Peyer's patch (tissue), 4 donors: ENCODE data around the gene ST3GAL2. TPM values are rescaled to one million over a fixed set of nuclear protein-coding genes. Genes with fewer than 3 reads are reported as not detected.

Experiments
- DNase-seq, 3 donors: peaks; one replicate each; pipeline ENCODE4 v3.0.0-alpha.2; 2017 to 2019
- H3K27ac ChIP-seq, 4 donors: fragments of 200-600 bp; sonication (generic); one replicate each; pipeline ENCODE4 v1.5.1; 2016 to 2019
- H3K27me3 ChIP-seq, 2 donors: fragments of 200-600 bp; sonication (generic); one replicate each; pipeline ENCODE4 v1.5.1; 2019
- H3K36me3 ChIP-seq, 3 donors: fragments of 200-600 bp; sonication (generic); one replicate each; pipeline ENCODE4 v1.5.1; 2016 to 2019
- H3K4me1 ChIP-seq, 4 donors: fragments of 200-600 bp; sonication (generic); one replicate each; pipeline ENCODE4 v1.5.1; 2016 to 2019
- H3K4me3 ChIP-seq, 4 donors: fragments of 200-600 bp; sonication (generic); 1 replicate in 3 of 4; 2 replicates in 1 of 4; pipeline ENCODE4 v1.5.1; 2016 to 2019; ENCODE audit warnings: mild to moderate bottlenecking in 1 of 4
- H3K9me3 ChIP-seq, 4 donors: fragments of 200-600 bp; sonication (generic); one replicate each; pipeline ENCODE4 v1.5.1; 2016 to 2019; ENCODE audit warnings: mild to moderate bottlenecking in 1 of 4
- POLR2A ChIP-seq, 2 donors: fragments of 450-650 bp; IDR thresholded peaks; one replicate each; pipeline ENCODE4 v1.5.1; 2017; ENCODE audit warnings: antibody characterized with exemption in 2 of 2, mild to moderate bottlenecking in 2 of 2, moderate library complexity in 2 of 2
- total RNA-seq, 4 donors: library from RNA; depleted of rRNA; stranded (reverse); fragments of >200 nt; gene quantifications; one replicate each; pipeline ENCODE4 v1.1.0, GENCODE V29; 2016
- TF ChIP-seq, protein P1 (sequence below), 6 experiments: fragments of 450-650 bp in 4 of 6; fragments of 200-600 bp in 2 of 6; sonication (generic) in 1 of 6; IDR thresholded peaks; one replicate each; pipeline ENCODE4 v1.5.1; 2017 to 2019; ENCODE audit warnings: antibody characterized with exemption in 6 of 6, mild to moderate bottlenecking in 3 of 6, moderate library complexity in 1 of 6

Gene ST3GAL2, protein sequence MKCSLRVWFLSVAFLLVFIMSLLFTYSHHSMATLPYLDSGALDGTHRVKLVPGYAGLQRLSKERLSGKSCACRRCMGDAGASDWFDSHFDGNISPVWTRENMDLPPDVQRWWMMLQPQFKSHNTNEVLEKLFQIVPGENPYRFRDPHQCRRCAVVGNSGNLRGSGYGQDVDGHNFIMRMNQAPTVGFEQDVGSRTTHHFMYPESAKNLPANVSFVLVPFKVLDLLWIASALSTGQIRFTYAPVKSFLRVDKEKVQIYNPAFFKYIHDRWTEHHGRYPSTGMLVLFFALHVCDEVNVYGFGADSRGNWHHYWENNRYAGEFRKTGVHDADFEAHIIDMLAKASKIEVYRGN
- total RNA-seq: 10 to 100 TPM; 13.0 to 27.5 (median 19.6) TPM

DNA sequence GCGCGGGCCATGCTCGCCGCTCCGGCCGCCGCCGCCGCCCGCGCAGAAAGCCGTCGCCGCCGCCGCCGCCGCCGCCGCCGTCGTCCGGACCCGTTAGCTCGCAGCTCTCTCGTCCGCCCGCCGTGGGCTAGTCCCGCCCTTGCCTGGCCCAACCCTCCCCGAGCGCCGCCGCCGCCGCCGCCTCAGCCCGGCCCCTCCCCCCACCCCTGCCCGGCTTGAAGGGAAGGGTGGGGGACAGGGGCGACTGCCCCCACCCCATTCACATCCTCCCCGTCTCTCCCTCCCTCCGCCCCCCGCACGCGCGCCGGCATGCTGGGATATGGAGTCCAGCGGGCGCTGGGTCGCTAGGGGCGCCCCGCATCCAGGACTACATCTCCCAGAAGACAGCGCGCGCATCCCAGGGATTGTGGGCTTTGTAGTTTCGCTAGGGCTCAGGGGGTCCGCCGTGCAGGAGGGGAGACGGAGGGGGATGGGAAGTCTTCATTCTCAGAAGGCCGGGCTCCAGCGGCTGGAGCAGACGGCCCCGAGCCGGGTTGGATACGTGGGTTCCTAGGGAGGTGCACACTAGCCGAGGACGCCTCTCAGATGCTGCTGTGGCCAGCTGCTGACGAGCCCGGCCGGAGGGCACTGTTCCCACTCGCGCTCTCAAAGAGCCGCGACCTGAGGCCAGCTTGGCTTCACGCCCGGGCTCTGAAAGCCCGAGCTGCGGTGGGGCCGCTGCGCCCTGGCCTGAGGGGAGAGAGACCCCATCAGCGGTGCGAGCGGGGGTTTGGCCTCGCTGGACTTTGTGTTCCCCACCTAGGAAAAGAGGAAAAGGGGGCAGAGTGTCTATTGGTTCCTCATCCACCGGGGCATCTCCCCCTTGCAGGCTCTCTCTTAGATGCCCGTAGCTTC, at the start of gene ST3GAL2:
Gene ST3GAL2 (minus strand): TSS at position 132 of the 894 bp plus-strand sequence. CDS start 40,570 bp downstream, outside the sequence.
- peaks cover 0 to 35% (median 7%) of the 10 kb centered on the region in 4 donors for H3K4me1 ChIP-seq
- peak; percentile 94 to 96 (median 95) for DNase-seq
- TF ChIP-seq, protein P1, sequence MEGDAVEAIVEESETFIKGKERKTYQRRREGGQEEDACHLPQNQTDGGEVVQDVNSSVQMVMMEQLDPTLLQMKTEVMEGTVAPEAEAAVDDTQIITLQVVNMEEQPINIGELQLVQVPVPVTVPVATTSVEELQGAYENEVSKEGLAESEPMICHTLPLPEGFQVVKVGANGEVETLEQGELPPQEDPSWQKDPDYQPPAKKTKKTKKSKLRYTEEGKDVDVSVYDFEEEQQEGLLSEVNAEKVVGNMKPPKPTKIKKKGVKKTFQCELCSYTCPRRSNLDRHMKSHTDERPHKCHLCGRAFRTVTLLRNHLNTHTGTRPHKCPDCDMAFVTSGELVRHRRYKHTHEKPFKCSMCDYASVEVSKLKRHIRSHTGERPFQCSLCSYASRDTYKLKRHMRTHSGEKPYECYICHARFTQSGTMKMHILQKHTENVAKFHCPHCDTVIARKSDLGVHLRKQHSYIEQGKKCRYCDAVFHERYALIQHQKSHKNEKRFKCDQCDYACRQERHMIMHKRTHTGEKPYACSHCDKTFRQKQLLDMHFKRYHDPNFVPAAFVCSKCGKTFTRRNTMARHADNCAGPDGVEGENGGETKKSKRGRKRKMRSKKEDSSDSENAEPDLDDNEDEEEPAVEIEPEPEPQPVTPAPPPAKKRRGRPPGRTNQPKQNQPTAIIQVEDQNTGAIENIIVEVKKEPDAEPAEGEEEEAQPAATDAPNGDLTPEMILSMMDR (IDR thresholded peaks at IDR 0.05): peak in 2 of 6 experiments; percentile 23 to 34
- no peak for TF ChIP-seq POLR2A (IDR thresholded peaks at IDR 0.05)

DNA sequence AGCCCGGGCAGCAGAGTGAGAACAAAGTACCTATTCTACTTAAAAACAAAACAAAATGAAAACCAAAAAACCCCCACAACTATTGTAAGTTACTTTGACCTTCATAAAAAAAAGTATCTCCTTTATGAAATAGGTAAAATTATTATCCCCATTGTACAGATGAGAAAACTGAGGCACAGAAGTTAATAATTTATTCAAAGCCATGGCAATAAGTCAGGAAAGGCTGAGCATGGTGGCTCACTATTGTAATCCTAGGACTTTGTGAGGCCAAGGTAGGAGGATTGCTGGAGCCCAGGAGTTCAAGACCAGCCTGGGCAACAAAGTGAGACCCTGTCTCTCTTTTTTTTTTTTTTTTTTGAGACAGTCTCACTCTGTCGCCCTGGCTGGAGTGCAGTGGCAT, 46.0 kb upstream of the ST3GAL2 start:
- Histone ChIP-seq H3K36me3 (peaks cover 0 to 91% (median 0%) of the 10 kb centered on the region in 3 donors), H3K27ac (no peak overlapping the region), H3K4me1 (no peaks in the 10 kb centered on the region), H3K27me3 (no peaks in the 10 kb centered on the region), H3K4me3 (no peak overlapping the region), H3K9me3 (no peaks in the 10 kb centered on the region)
- TF ChIP-seq, protein P1 (IDR thresholded peaks at IDR 0.05): no peak
- no peak for TF ChIP-seq POLR2A (IDR thresholded peaks at IDR 0.05)
- DNase-seq: no peak

More for the DNA sequence above, at the start of gene ST3GAL2:
- Histone ChIP-seq H3K27me3 (no peaks in the 10 kb centered on the region), H3K36me3 (no peaks in the 10 kb centered on the region), H3K4me3 (peak within 1 kb of the TSS; percentile 70 to 97 (median 80)), H3K27ac (peak within 1 kb of the TSS; percentile 45 to 84 (median 68)), H3K9me3 (no peaks in the 10 kb centered on the region)

DNA sequence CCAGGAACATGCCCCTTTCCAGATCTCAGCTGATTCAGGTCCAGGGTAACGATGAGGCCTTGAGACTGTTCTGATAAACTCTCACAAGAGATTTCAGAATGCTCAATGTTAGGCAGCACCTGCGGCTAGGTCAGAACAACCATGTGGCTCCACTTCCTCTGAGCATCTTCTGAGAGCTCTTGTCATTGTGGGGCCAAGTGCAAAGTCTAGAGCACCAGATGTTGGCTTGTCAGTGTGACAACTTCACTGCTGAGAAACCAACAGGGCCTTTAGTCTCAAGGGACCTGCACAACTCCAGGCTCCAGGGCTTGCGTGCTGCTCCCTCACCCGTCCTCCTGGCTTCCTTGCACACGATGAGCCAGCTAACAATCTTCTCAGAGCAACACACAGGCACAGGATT, 44.5 kb upstream of the ST3GAL2 start:
- Histone ChIP-seq H3K36me3 (peaks cover 0 to 93% (median 0%) of the 10 kb centered on the region in 3 donors), H3K27me3 (no peaks in the 10 kb centered on the region), H3K4me3 (no peak overlapping the region), H3K4me1 (no peaks in the 10 kb centered on the region), H3K9me3 (no peaks in the 10 kb centered on the region), H3K27ac (no peak overlapping the region)
- TF ChIP-seq, protein P1 (IDR thresholded peaks at IDR 0.05): no peak
- TF ChIP-seq POLR2A (IDR thresholded peaks at IDR 0.05): no peak
- no peak for DNase-seq

DNA sequence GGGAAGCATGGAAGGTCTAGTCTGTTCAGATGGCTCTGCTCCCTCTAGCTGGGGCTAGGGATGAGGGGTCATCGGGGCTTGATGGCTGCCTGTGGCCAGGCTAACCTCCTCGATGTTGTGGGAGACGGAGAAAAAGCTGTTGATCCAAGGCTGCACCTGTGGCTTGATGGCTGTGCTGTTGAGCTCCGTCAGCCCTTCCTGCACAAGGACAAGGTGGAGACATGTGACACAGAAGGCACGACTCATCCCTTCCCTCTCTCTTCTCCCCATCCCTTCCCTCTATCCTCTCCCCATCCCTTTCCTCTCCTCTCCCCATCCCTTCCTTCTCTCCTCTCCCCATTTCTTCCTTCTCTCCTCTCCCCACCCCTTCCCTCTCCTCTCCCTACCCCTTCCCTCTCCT, 43.7 kb upstream of the ST3GAL2 start:
- Histone ChIP-seq H3K27ac (no peak overlapping the region), H3K36me3 (peaks cover 0 to 88% (median 0%) of the 10 kb centered on the region in 3 donors), H3K4me3 (no peak overlapping the region), H3K27me3 (no peaks in the 10 kb centered on the region), H3K9me3 (no peaks in the 10 kb centered on the region), H3K4me1 (no peaks in the 10 kb centered on the region)
- TF ChIP-seq POLR2A (IDR thresholded peaks at IDR 0.05): no peak
- TF ChIP-seq, protein P1 (IDR thresholded peaks at IDR 0.05): no peak
- no peak for DNase-seq

DNA sequence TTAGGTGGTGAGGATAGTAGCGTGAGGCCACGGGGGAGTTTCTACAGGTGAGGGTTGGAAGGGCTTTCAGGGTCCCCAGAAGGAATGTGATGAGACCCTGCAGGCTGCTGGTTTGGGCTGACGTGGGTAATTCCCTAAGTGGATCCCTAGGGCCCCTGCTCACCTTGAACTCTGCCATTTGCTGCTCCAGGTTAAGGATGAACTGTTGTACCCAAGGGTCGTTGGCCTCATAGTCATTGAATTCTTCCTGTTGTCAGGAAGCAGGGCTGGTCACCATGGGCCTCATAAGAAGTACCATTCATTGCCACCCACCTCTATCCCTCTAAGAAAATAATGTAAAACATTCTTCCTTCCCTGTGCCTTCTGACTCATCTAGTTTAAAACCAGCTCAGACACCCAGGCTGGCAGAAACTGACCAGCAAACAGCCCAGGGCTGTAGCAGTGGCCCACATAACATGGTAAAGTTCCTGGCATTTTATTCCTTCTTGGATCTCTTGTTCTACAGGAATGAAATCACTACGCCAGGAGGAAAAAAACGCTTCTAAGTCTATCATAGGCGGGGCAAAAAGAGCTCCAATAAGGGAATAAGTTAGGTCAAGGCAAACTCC, 43.1 kb upstream of the ST3GAL2 start:
- Histone ChIP-seq H3K27ac (no peak overlapping the region), H3K9me3 (no peaks in the 10 kb centered on the region), H3K4me1 (no peaks in the 10 kb centered on the region), H3K27me3 (no peaks in the 10 kb centered on the region), H3K36me3 (peaks cover 0 to 82% (median 0%) of the 10 kb centered on the region in 3 donors), H3K4me3 (no peak overlapping the region)
- DNase-seq: no peak
- TF ChIP-seq POLR2A (IDR thresholded peaks at IDR 0.05): no peak
- TF ChIP-seq, protein P1 (IDR thresholded peaks at IDR 0.05): no peak
